ENCODE measurements around the gene AP2S1.
A peak's percentile ranks its signal among the peaks of the same experiment; 100 is the strongest.

Gene AP2S1

GRCh38 chr19:46797881-46798280 lies 52.8 kb downstream of the AP2S1 start:
- no peak for DNase-seq

- DNase-seq = no peak
Observed at GRCh38 chr19:46791944-46792343, 58.7 kb downstream of the AP2S1 start.

- DNase-seq = no peak
Observed at GRCh38 chr19:46789371-46789770, 61.3 kb downstream of the AP2S1 start.

GRCh38 chr19:46788968-46789338 lies 61.7 kb downstream of the AP2S1 start:
- DNase-seq = no peak

GRCh38 chr19:46788262-46788967 lies 62.2 kb downstream of the AP2S1 start, which contains the start of gene SLC1A5:
Gene SLC1A5, minus strand, starts transcription at chr19:46788594. Its CDS starts 629 bp downstream, at chr19:46787965.
- peak; percentile 95 for DNase-seq
